K562 (cell line): ENCODE results near the gene PPP1R12B. TPM values are rescaled to one million over a fixed set of nuclear protein-coding genes. Genes with fewer than 3 reads are reported as not detected.

Experiments used
- ATAC-seq: fragments of 200-7000 bp; cut with Tn5 transposase; 3 replicates; pipeline ENCODE4 v1.9.1; 2020; ENCODE audit warnings: moderate library complexity
- BruUV-seq: library from RNA; stranded (reverse); fragments of 400-500 nt; replicated peaks from 2 replicates; lab custom pipeline; 2021; lab: Mats Ljungman, UMichigan
- CTCF ChIA-PET: fragments of 300-600 bp; formaldehyde crosslinking; extraction: SDS; loops from one replicate; lab custom pipeline; 2021; ENCODE audit warnings: low intra/inter-chr PET ratio; lab: Yijun Ruan, JAX
- POLR2A ChIA-PET: fragments of 300-600, 350-650 bp; sonication (Branson Sonifier 250); formaldehyde crosslinking; extraction: SDS; loops from one replicate; lab custom pipeline; 2021; ENCODE audit warnings: antibody characterized with exemption, inconsistent platforms; lab: Yijun Ruan, JAX
- DNase-seq, 4 experiments: peaks; one replicate each; pipeline versions ENCODE4 v3.0.0 to v3.0.0-alpha.2; 2011 to 2018; ENCODE audit warnings: low spot score in 3 of 4, mixed read lengths in 3 of 4; ENCODE audit errors: extremely low read depth in 1 of 4
- FAIRE-seq: peaks from 2 replicates; lab custom pipeline; 2011; peaks lifted over from hg19 to GRCh38; lab: Jason Lieb, UNC
- H2AFZ ChIP-seq: 2 replicates; pipeline ENCODE4 v1.6.0; 2011; ENCODE audit warnings: low read depth, low read length, control low read depth, inconsistent platforms
- H3K27ac ChIP-seq: fragments of 200-600 bp; 3 replicates; pipeline ENCODE4 v1.8.0; 2011; ENCODE audit warnings: low read depth, mild to moderate bottlenecking, control low read depth, inconsistent platforms, low read length, moderate library complexity, mixed read lengths; ENCODE audit errors: extremely low read depth
- H3K27me3 ChIP-seq, 2 experiments: fragments of 300-600 bp in 1 of 2; 2 replicates in 1 of 2; 3 replicates in 1 of 2; pipeline versions ENCODE4 v1.6.0 to v1.8.0; 2011; ENCODE audit warnings: inconsistent platforms in 2 of 2, low read length in 2 of 2, mild to moderate bottlenecking in 1 of 2, mixed read lengths in 1 of 2, moderate library complexity in 1 of 2; ENCODE audit not compliant: control insufficient read depth in 2 of 2, insufficient read depth in 2 of 2
- H3K36me3 ChIP-seq: fragments of 300-600 bp; 3 replicates; pipeline ENCODE4 v1.8.0; 2011; ENCODE audit warnings: mild to moderate bottlenecking, low read length, inconsistent platforms; ENCODE audit not compliant: control insufficient read depth, insufficient read depth
- H3K4me1 ChIP-seq, 2 experiments: fragments of 200-600 bp in 1 of 2; replicated peaks in 1 of 2; 2 replicates in 1 of 2; 3 replicates in 1 of 2; pipeline versions ENCODE4 v1.5.1 to v1.8.0; 2011; ENCODE audit warnings: inconsistent platforms in 2 of 2, low read length in 2 of 2, mild to moderate bottlenecking in 1 of 2, mixed read lengths in 1 of 2, moderate library complexity in 1 of 2; ENCODE audit not compliant: control insufficient read depth in 2 of 2, insufficient read depth in 2 of 2
- H3K4me2 ChIP-seq: 2 replicates; pipeline ENCODE4 v1.6.1; 2011; ENCODE audit warnings: low read length, control low read depth, inconsistent platforms, mixed read lengths; ENCODE audit not compliant: insufficient read depth
- H3K4me3 ChIP-seq: fragments of 200-600 bp; sonication (generic), shearing (Covaris generic); 2 replicates; pipeline ENCODE4 v1.5.1; 2016; ENCODE audit warnings: control low read depth, inconsistent platforms
- H3K79me2 ChIP-seq: fragments of 200-600 bp; 3 replicates; pipeline ENCODE4 v1.8.0; 2011; ENCODE audit warnings: low read length, inconsistent platforms; ENCODE audit not compliant: control insufficient read depth, insufficient read depth
- H3K9ac ChIP-seq, 2 experiments: 2 replicates each; pipeline versions ENCODE4 v1.6.0 to v1.6.1; 2011; ENCODE audit warnings: low read depth in 2 of 2, low read length in 2 of 2, control low read depth in 1 of 2, inconsistent platforms in 1 of 2, mild to moderate bottlenecking in 1 of 2, mixed read lengths in 1 of 2; ENCODE audit not compliant: insufficient read depth in 1 of 2
- H3K9me1 ChIP-seq: one replicate; pipeline ENCODE4 v1.6.0; 2011; ENCODE audit warnings: inconsistent platforms, mild to moderate bottlenecking, low read length, moderate library complexity; ENCODE audit not compliant: control insufficient read depth, insufficient read depth
- H3K9me3 ChIP-seq: replicated peaks from 2 replicates; pipeline ENCODE4 v1.5.1; 2011; ENCODE audit warnings: low read depth, low read length, inconsistent platforms; ENCODE audit not compliant: control insufficient read depth, insufficient read depth
- H4K20me1 ChIP-seq: replicated peaks from 2 replicates; pipeline ENCODE4 v1.6.1; 2011; ENCODE audit warnings: low read length, inconsistent platforms, mixed read lengths; ENCODE audit not compliant: control insufficient read depth, insufficient read depth
- ATF7 ChIP-seq: fragments of 450-650 bp; IDR thresholded peaks from 2 replicates; pipeline ENCODE4 v1.7.1; 2014; ENCODE audit warnings: mild to moderate bottlenecking, moderate library complexity
- DACH1 ChIP-seq: fragments of 450-650 bp; IDR thresholded peaks from 2 replicates; pipeline ENCODE4 v1.6.1; 2018; ENCODE audit not compliant: partially characterized antibody
- DNMT1 ChIP-seq: fragments of 450-650 bp; IDR thresholded peaks from 2 replicates; pipeline ENCODE4 v1.6.1; 2016; ENCODE audit warnings: antibody characterized with exemption, mild to moderate bottlenecking
- HMG20A ChIP-seq: fragments of 450-650 bp; formaldehyde crosslinking; conservative IDR thresholded peaks from 2 replicates; pipeline ENCODE4 v1.4.0; 2020; ENCODE audit warnings: mild to moderate bottlenecking, mixed read lengths
- HNRNPLL ChIP-seq: fragments of 200-400 bp; formaldehyde crosslinking; IDR thresholded peaks from 2 replicates; pipeline ENCODE4 v1.6.1; 2017; ENCODE audit warnings: low read length, low read depth, mild to moderate bottlenecking; ENCODE audit not compliant: poor library complexity, severe bottlenecking
- MCM5 ChIP-seq: fragments of 450-650 bp; IDR thresholded peaks from 2 replicates; pipeline ENCODE4 v1.6.1; 2016; ENCODE audit warnings: low read depth
- PYGO2 ChIP-seq: fragments of 450-650 bp; IDR thresholded peaks from 2 replicates; pipeline ENCODE4 v1.6.1; 2016; ENCODE audit warnings: mild to moderate bottlenecking, missing genetic modification characterization, moderate library complexity, missing compliant biosample characterization
- RHOXF2B ChIP-seq: fragments of 250-450 bp; sonication (Bioruptor Pico); conservative IDR thresholded peaks from 2 replicates; pipeline ENCODE4 v1.5.1; 2021
- ZBTB8A ChIP-seq: fragments of 450-650 bp; IDR thresholded peaks from 2 replicates; pipeline ENCODE4 v1.6.1; 2018; ENCODE audit warnings: mild to moderate bottlenecking, moderate library complexity; ENCODE audit not compliant: partially characterized antibody
- ZNF316 ChIP-seq: fragments of 450-650 bp; IDR thresholded peaks from 2 replicates; pipeline ENCODE4 v1.6.1; 2016
- ZNF584 ChIP-seq: fragments of 200-800 bp; sonication (Bioruptor generic); IDR thresholded peaks from 2 replicates; pipeline ENCODE4 v1.6.1; 2016; ENCODE audit warnings: low read depth, mild to moderate bottlenecking, missing genetic modification characterization, missing compliant biosample characterization
- WGBS: fragments of 100-300 bp; shearing (Covaris generic); methylation state at CpG from one replicate; pipeline ENCODE4 v1.1.6; 2016; ENCODE audit warnings: low coverage, mixed read lengths; ENCODE audit not compliant: insufficient coverage; ENCODE audit errors: missing lambda C conversion rate; 5-methylcytosine and 5-hydroxymethylcytosine counted together
- in situ Hi-C: fragments of 300-500 bp; cut with MboI; formaldehyde crosslinking; loops from 4 replicates; pipeline ENCODE4 v1.15.0; 2018; ENCODE audit warnings: inconsistent platforms, mixed read lengths
- intact Hi-C: fragments of 100-400 bp; cut with micrococcal nuclease; formaldehyde crosslinking; loops from 2 replicates; pipeline ENCODE4 v1.14.2; 2022
- polyA plus RNA-seq, 8 experiments: library from polyadenylated mRNA; depleted of rRNA in 4 of 8; stranded (reverse) in 5 of 8; unstranded in 3 of 8; fragments of >200 nt; fragmentation: Nextera tagmentation in 2 of 8; fragmentation: Illumina TruSeq in 1 of 8; extraction: Ambion mirVana in 2 of 8; extraction: Trizol in 1 of 8; gene quantifications; 2 replicates each; pipeline versions ENCODE4 v1.2.1 to v1.2.3, GENCODE V29; 2011 to 2014; ENCODE audit warnings: inconsistent platforms in 1 of 8, missing spikeins in 1 of 8
- total RNA-seq, 7 experiments: library from RNA; depleted of rRNA in 6 of 7; stranded (reverse); fragments of >200 nt in 6 of 7; fragmentation: Illumina TruSeq in 2 of 7; extraction: Trizol in 2 of 7; gene quantifications; 2 replicates each; pipeline versions ENCODE4 v1.2.1 to v1.2.3, GENCODE V29; 2011 to 2021; ENCODE audit warnings: low replicate concordance in 1 of 7
- TF ChIP-seq, protein P1 (sequence below), 3 experiments: IDR thresholded peaks in 2 of 3; conservative IDR thresholded peaks in 1 of 3; 2 replicates each; pipeline ENCODE4 v1.5.1; 2011 to 2012; ENCODE audit warnings: low read length in 3 of 3, mild to moderate bottlenecking in 3 of 3, control low read depth in 2 of 3, improper control_type of control experiment in 1 of 3, inconsistent platforms in 1 of 3, low read depth in 1 of 3, mixed read lengths in 1 of 3, moderate library complexity in 1 of 3; ENCODE audit not compliant: insufficient read depth in 2 of 3
- TF ChIP-seq, protein P2 (sequence below): fragments of 450-650 bp; formaldehyde crosslinking; IDR thresholded peaks from 2 replicates; pipeline ENCODE4 v1.4.0; 2022; ENCODE audit warnings: missing genetic modification characterization
- TF ChIP-seq, protein P3 (sequence below): fragments of 250-450 bp; sonication (Bioruptor Pico); IDR thresholded peaks from 2 replicates; pipeline ENCODE4 v1.8.0; 2021; ENCODE audit warnings: moderate library complexity, mild to moderate bottlenecking, inconsistent platforms
- TF ChIP-seq, protein P4 (sequence below): fragments of 250-450 bp; sonication (Bioruptor Pico); IDR thresholded peaks from 2 replicates; pipeline ENCODE4 v1.8.0; 2022; ENCODE audit warnings: inconsistent platforms, mild to moderate bottlenecking, moderate library complexity, borderline replicate concordance

PPP1R12B gene
- total and polyA plus RNA-seq, 9 of the 15 experiments (the other 6 are each of a cell fraction or from before 2014, with no cell fraction given): 0.73 to 16.9 (median 13.6) TPM

DNA sequence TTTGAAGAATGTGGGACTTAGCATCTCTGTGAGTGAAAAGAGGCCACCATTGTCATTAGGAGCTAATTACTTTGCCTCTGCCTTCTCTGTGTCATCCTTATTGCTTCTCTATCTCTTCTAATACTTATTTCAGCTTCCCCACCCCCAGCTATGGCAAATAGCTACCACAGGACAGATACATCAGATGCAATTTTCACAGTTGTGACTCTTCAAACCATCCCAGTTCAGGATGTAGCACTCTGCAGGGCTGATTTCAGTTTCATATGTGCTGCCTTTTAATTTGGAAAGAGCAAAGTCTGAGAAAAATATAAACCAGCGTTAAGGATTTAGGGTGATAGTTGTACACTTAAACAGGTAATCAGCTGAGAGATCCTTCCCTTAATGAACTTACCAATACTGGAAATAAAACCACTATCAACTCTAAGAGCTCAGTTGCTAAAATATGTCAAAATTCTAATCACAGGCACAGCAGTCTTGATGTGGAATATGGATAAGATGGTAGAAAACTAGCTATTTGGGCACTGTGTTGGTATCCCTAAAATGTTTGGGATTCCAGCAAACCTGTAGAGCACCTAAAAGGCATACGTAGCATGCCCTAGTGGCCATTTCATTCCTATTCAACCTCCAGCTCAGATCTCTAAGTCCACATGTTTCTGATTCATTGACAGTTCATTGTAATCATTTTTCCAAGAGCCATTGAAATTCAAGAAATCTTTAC, 213.4 kb downstream of the PPP1R12B start (continued):
- TF ChIP-seq, protein P1, sequence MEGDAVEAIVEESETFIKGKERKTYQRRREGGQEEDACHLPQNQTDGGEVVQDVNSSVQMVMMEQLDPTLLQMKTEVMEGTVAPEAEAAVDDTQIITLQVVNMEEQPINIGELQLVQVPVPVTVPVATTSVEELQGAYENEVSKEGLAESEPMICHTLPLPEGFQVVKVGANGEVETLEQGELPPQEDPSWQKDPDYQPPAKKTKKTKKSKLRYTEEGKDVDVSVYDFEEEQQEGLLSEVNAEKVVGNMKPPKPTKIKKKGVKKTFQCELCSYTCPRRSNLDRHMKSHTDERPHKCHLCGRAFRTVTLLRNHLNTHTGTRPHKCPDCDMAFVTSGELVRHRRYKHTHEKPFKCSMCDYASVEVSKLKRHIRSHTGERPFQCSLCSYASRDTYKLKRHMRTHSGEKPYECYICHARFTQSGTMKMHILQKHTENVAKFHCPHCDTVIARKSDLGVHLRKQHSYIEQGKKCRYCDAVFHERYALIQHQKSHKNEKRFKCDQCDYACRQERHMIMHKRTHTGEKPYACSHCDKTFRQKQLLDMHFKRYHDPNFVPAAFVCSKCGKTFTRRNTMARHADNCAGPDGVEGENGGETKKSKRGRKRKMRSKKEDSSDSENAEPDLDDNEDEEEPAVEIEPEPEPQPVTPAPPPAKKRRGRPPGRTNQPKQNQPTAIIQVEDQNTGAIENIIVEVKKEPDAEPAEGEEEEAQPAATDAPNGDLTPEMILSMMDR (IDR thresholded peaks at IDR 0.05 in 2 of 3, conservative IDR thresholded peaks at IDR 0.05 in 1 of 3; ENCODE audit: insufficient read depth in 2 of 3, low read depth in 1 of 3, low read length in 3 of 3): peak in 2 of 3 experiments; percentile 36 to 37; a peak in 3 of 6 replicates
- TF ChIP-seq, all 486 proteins: peak for 2

DNA sequence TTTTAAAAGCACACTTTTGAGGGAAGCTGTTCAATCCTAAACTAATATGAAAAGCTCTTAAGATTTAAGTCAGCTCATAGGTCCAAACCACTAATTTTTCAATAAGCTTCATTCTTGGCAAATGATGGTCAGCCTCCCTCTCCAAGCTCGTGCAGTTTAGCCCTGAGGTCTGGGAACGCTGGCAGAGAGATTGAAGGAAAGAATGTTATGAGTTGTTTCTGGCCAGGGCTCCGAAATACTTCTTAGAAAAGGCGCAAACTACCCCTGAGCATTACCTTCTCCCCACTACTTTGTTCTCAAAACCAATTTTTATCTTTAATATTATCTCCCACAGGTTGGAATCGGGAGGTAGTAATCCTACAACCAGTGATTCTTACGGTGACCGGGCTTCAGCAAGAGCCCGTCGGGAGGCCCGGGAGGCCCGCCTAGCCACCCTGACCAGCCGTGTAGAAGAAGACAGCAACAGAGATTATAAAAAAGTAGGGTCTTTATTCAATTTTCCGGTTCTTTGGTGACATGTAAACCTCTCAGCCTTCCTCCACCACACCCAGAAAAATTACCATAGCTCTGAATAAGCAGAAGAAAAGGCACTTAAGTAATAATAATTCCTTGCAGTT, 214.1 kb downstream of the PPP1R12B start:
- Histone ChIP-seq H4K20me1 (no peaks in the 10 kb centered on the region), H3K27ac (no peak overlapping the region), H3K9ac (no peak overlapping the region), H3K9me1 (no peaks in the 10 kb centered on the region), H3K79me2 (no peaks in the 10 kb centered on the region), H3K9me3 (no peaks in the 10 kb centered on the region), H3K4me1 (no peaks in the 10 kb centered on the region; a peak in 1 of 5 replicates), H3K27me3 (no peaks in the 10 kb centered on the region), H3K4me2 (no peak overlapping the region), H3K4me3 (no peak overlapping the region), H3K36me3 (peaks cover 32% of the 10 kb centered on the region; the same call in 2 of the 3 replicates), H2AFZ (no peak overlapping the region)
- no peak for DNase-seq
- ChIA-PET CTCF (no interaction called here), POLR2A (interaction anchor here (0.6 to 1.8 kb wide), 6 partner anchors 9 to 540 kb away, joined by 3 to 4 read pairs (median 3); no protein-coding TSS in a partner anchor)
- BruUV-seq: no TSS peak
- no peak for ATAC-seq
- in situ Hi-C loops: no loop called here
- intact Hi-C loops: loop anchor here (2.0 kb wide), 1 partner anchor 50 kb away; no protein-coding TSS in a partner anchor
- no peak for FAIRE-seq
- WGBS: 86% methylated on average over 13 of the region's 13 CpGs
- no peak for TF ChIP-seq RHOXF2B (CRISPR knock-in tag)
- no peak for TF ChIP-seq DNMT1
- TF ChIP-seq ZNF316: no peak
- no peak for TF ChIP-seq ZNF584 (CRISPR knock-in tag)
- TF ChIP-seq MCM5: no peak
- TF ChIP-seq ZBTB8A: no peak
- TF ChIP-seq, protein P2, sequence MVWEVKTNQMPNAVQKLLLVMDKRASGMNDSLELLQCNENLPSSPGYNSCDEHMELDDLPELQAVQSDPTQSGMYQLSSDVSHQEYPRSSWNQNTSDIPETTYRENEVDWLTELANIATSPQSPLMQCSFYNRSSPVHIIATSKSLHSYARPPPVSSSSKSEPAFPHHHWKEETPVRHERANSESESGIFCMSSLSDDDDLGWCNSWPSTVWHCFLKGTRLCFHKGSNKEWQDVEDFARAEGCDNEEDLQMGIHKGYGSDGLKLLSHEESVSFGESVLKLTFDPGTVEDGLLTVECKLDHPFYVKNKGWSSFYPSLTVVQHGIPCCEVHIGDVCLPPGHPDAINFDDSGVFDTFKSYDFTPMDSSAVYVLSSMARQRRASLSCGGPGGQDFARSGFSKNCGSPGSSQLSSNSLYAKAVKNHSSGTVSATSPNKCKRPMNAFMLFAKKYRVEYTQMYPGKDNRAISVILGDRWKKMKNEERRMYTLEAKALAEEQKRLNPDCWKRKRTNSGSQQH (CRISPR knock-in tag): no peak
- TF ChIP-seq HNRNPLL: no peak
- TF ChIP-seq, protein P3, sequence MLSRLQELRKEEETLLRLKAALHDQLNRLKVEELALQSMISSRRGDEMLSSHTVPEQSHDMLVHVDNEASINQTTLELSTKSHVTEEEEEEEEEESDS (CRISPR knock-in tag): no peak
- no peak for TF ChIP-seq ATF7
- TF ChIP-seq PYGO2 (tag): no peak
- TF ChIP-seq, protein P4, sequence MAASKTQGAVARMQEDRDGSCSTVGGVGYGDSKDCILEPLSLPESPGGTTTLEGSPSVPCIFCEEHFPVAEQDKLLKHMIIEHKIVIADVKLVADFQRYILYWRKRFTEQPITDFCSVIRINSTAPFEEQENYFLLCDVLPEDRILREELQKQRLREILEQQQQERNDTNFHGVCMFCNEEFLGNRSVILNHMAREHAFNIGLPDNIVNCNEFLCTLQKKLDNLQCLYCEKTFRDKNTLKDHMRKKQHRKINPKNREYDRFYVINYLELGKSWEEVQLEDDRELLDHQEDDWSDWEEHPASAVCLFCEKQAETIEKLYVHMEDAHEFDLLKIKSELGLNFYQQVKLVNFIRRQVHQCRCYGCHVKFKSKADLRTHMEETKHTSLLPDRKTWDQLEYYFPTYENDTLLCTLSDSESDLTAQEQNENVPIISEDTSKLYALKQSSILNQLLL (CRISPR knock-in tag): no peak
- no peak for TF ChIP-seq DACH1
- no peak for TF ChIP-seq HMG20A (CRISPR knock-in tag)
